ENCODE results near the gene C15orf40.

Gene C15orf40

DNA sequence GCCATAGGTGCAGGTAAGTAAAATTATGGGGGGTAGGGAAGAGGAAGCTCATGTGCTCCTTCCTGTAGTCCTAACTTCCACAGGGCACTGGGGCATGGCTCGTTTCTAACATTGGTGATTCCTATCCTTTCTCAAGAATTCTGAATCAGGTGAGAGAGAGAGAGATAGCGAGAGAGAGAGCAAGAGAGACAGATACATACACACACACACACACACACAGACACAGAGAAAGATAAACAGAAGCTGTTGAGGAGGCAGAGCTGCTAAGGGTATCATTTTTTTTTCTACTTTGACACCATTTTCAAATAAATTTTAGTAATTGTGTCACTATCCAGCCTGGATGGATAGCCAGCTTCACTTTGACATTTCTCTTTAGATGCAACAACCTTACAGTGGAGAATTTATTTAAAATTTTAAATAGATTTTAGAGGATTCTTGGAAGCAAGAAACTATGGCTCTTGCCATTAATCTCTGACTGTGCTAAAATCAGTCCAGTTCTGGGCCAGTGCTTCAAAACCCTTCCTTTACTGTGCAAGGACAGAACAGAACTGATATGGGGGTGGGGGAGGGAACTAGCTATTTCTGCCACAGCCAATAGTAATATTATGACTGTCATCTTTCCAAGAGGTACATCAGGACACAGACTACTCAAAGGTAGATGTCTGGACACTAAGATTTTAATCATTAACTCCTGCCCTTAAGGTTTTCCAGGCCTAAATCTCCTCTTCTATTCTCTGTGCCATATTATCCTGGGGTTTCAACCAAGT, 40.0 kb downstream of the C15orf40 start:
- Histone ChIP-seq H3K27ac (ENCODE audit: low read depth, low read length, severe bottlenecking) (no peak overlapping the region), H3K4me3 (ENCODE audit: extremely low read depth, insufficient read depth, low read length, poor library complexity, severe bottlenecking) (no peak overlapping the region), H3K4me1 (ENCODE audit: control insufficient read depth, insufficient read depth, low read length, poor library complexity, severe bottlenecking) (no peaks in the 10 kb centered on the region), H3K9me3 (ENCODE audit: control insufficient read depth, low read length) (no peaks in the 10 kb centered on the region), H3K36me3 (ENCODE audit: control insufficient read depth, insufficient read depth, low read length) (no peaks in the 10 kb centered on the region)
- no CpG with 5 or more reads among the region's 2 CpGs for WGBS, 2 experiments (ENCODE audit: insufficient coverage in 2 of 2)

DNA sequence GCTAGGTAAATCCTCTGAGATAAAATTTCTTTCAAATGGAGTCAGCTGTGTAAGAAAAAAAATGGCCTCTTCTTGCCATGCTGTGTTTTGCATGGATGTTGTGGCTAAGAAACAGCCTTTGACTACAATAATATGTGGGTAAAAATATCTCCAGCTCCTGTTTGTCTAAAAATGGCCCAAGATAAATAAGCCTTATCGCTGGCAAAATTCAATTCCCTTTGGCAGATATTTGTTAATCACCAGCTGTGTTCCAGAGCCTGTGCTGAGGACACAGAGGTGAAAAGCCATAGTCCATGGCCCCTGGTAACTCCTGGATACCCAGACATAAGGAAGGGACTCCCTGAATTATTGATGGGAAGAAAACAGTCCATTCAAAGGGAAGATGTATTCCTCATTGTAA, 40.7 kb downstream of the C15orf40 start:
- H3K36me3 ChIP-seq (ENCODE audit: control insufficient read depth, insufficient read depth, low read length) = no peaks in the 10 kb centered on the region
- 100% methylated on average over 1 of the region's 1 CpG for WGBS, 2 experiments (ENCODE audit: insufficient coverage in 2 of 2)
- H3K9me3 ChIP-seq (ENCODE audit: control insufficient read depth, low read length) = no peaks in the 10 kb centered on the region

DNA sequence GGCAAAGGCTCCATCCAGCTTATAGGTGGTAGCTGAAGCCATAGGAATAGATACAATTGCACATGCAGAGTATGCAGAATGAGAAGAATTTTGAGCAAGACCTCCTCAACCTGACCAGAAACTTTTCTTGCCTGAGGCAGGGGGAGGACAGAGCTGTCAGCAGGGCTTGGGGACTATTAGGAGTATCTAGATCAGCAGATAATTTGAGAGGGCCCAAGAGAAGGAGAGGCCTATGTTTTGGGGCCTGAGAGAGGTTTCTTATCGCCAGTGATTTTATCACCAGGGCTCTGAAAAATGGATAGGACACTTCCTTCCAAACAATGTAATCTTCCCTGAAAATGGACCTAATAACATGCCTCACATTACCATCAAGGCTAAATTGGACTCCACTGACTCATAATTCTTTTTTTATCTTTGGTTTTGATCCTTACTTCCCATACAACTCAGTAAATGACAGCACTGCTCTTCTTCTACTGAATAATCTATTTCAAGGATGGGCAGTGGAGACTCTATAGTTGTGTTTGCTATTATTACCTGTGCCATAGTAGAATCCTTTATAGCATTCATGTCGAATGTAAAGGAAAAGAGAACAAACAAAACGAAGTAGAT, 41.3 kb downstream of the C15orf40 start:
- Histone ChIP-seq H3K4me1 (ENCODE audit: control insufficient read depth, insufficient read depth, low read length, poor library complexity, severe bottlenecking) (no peaks in the 10 kb centered on the region), H3K9me3 (ENCODE audit: control insufficient read depth, low read length) (no peaks in the 10 kb centered on the region), H3K27ac (ENCODE audit: low read depth, low read length, severe bottlenecking) (no peak overlapping the region), H3K36me3 (ENCODE audit: control insufficient read depth, insufficient read depth, low read length) (no peaks in the 10 kb centered on the region), H3K4me3 (ENCODE audit: extremely low read depth, insufficient read depth, low read length, poor library complexity, severe bottlenecking) (no peak overlapping the region)
- WGBS, 2 experiments (ENCODE audit: insufficient coverage in 2 of 2) = 73 to 81% methylated on average over 2 to 3 of the region's 3 CpGs

More for the DNA sequence above, 40.7 kb downstream of the C15orf40 start:
- no peak overlapping the region for H3K4me3 ChIP-seq (ENCODE audit: extremely low read depth, insufficient read depth, low read length, poor library complexity, severe bottlenecking)
- H3K27ac ChIP-seq (ENCODE audit: low read depth, low read length, severe bottlenecking) = no peak overlapping the region
- no peaks in the 10 kb centered on the region for H3K4me1 ChIP-seq (ENCODE audit: control insufficient read depth, insufficient read depth, low read length, poor library complexity, severe bottlenecking)

DNA sequence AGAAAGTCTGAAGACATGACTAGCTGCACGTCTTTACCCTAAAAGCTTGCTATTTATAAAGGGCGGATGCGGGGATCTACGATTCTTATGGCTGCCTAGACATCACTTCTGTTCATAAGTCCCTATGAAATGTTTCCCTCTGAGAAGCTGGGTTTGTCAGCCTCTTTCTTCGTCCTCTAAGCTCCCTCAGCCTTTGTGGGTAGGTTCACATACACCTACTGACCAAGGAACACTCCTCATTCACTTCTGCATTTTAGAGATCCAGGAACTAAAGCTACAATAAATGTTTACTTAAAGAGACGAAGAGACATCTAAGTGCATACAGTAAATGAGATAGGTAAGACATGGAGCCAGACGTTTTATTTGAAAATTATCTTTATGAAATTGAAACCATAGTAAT, 42.1 kb downstream of the C15orf40 start:
- WGBS, 2 experiments (ENCODE audit: insufficient coverage in 2 of 2) = 89% methylated on average over 5 of the region's 7 CpGs
- Histone ChIP-seq H3K4me1 (ENCODE audit: control insufficient read depth, insufficient read depth, low read length, poor library complexity, severe bottlenecking) (no peaks in the 10 kb centered on the region), H3K36me3 (ENCODE audit: control insufficient read depth, insufficient read depth, low read length) (no peaks in the 10 kb centered on the region), H3K9me3 (ENCODE audit: control insufficient read depth, low read length) (no peaks in the 10 kb centered on the region), H3K4me3 (ENCODE audit: extremely low read depth, insufficient read depth, low read length, poor library complexity, severe bottlenecking) (no peak overlapping the region), H3K27ac (ENCODE audit: low read depth, low read length, severe bottlenecking) (no peak overlapping the region)

DNA sequence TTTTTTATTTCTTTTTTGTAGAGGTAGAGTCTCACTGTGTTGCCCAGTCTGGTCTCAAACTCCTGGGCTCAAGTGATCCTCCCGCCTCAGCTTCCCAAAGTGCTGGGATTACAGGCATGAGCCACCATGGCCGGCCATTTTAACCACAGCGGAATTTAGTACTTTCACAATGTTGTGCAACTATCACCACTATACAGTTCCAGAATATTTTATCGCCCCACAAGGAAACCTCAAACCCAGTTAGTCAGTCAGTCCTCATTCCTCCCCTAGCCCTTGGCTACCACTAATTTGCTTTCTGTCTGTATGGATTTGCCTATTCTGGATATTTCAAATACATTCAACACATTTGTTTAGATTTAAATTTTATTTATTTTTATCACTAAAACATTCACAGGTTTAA, 43.4 kb downstream of the C15orf40 start:
- 87 to 94% methylated on average over 3 to 4 of the region's 4 CpGs for WGBS, 2 experiments (ENCODE audit: insufficient coverage in 2 of 2)
- no peak overlapping the region for H3K4me3 ChIP-seq (ENCODE audit: extremely low read depth, insufficient read depth, low read length, poor library complexity, severe bottlenecking)
- H3K27ac ChIP-seq (ENCODE audit: low read depth, low read length, severe bottlenecking) = no peak overlapping the region
- H3K36me3 ChIP-seq (ENCODE audit: control insufficient read depth, insufficient read depth, low read length) = no peaks in the 10 kb centered on the region
- H3K9me3 ChIP-seq (ENCODE audit: control insufficient read depth, low read length) = no peaks in the 10 kb centered on the region
- H3K4me1 ChIP-seq (ENCODE audit: control insufficient read depth, insufficient read depth, low read length, poor library complexity, severe bottlenecking) = no peaks in the 10 kb centered on the region

DNA sequence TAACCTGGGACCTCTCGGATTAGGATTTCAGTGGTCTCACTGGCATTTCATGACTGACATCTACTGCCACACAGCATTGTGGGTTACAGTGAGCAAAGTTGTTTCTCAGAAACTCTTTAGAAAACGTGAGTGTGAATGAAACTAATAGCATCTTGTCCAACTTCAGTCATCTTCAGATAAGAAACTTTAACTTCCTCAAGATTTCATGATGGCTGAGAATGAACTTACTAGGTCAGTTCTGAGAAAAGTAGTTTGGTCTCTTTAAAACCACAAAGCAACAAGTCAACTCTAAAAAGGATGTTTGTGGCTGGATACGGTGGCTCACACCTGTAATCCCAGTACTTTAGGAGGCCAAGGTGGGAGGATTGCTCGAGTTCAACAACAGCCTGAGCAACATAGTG, 44.8 kb downstream of the C15orf40 start:
- H3K9me3 ChIP-seq (ENCODE audit: control insufficient read depth, low read length) = no peaks in the 10 kb centered on the region
- whole genome bisulfite sequencing, 2 experiments (ENCODE audit: insufficient coverage in 2 of 2) = 84 to 96% methylated on average over 3 of the region's 4 CpGs
- H3K36me3 ChIP-seq (ENCODE audit: control insufficient read depth, insufficient read depth, low read length) = no peaks in the 10 kb centered on the region
- no peak overlapping the region for H3K4me3 ChIP-seq (ENCODE audit: extremely low read depth, insufficient read depth, low read length, poor library complexity, severe bottlenecking)
- no peak overlapping the region for H3K27ac ChIP-seq (ENCODE audit: low read depth, low read length, severe bottlenecking)
- no peaks in the 10 kb centered on the region for H3K4me1 ChIP-seq (ENCODE audit: control insufficient read depth, insufficient read depth, low read length, poor library complexity, severe bottlenecking)

DNA sequence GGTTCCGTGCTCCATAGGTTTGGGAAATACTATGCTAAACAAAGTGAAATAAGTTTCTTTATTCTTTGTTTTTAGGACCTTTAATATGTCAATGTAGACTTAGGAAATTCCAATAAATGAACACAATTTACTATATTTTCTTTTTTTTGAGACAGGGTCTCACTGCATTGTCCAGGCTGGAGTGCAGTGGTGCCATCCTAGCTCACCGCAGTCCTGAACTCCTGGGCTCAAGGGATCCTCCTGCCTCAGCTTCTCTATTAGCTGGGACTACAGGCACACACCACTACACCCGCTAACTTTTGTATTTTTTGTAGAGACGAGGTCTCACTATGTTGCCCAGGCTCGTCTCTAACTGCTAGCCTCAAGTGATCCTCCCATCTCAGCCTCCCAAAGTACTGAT, 46.5 kb downstream of the C15orf40 start:
- Histone ChIP-seq H3K36me3 (ENCODE audit: control insufficient read depth, insufficient read depth, low read length) (no peaks in the 10 kb centered on the region), H3K27ac (ENCODE audit: low read depth, low read length, severe bottlenecking) (no peak overlapping the region), H3K4me1 (ENCODE audit: control insufficient read depth, insufficient read depth, low read length, poor library complexity, severe bottlenecking) (no peaks in the 10 kb centered on the region), H3K4me3 (ENCODE audit: extremely low read depth, insufficient read depth, low read length, poor library complexity, severe bottlenecking) (no peak overlapping the region), H3K9me3 (ENCODE audit: control insufficient read depth, low read length) (no peaks in the 10 kb centered on the region)
- 94 to 100% methylated on average over 1 to 4 of the region's 5 CpGs for WGBS, 2 experiments (ENCODE audit: insufficient coverage in 2 of 2)

DNA sequence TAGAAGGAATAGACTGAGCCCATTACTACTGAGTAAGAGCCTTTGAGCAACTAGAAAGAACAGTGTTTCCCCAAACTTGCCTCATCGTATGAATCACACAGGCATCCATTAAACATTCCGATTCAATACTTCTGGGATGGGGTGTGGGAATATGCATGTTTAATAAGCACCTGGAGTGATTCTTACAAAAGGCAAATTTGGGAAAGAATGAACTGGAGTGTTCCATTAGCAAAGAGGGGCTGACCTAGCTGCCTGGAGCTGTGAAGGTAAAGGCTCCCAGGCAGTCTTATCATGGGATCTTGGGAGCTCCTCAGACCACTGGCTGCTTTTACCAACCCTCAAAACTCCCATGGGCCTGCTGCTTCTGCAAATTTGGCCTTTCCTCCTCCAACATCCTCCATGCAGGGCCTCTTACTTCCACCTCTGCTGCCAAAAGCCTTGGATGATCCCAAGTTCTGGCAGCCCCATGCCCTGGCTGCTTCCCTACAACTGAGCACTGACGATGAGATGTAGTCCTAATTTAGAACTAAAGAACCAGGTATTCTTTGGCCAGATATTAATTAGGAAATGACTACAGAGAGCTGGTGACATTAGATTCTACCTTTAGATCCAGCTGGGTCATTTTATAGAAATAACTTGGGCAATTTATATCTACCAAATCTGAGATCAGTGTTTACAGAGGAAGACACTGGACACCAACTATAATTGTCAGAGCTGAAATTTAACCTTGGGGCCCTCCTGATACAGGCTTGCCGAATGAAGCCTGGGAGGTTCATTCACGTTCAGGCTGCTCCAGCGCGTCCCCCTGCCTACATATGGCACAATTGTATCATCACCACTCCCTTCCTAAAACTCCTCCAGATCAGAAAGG, 47.7 kb downstream of the C15orf40 start:
- Histone ChIP-seq H3K4me3 (ENCODE audit: extremely low read depth, insufficient read depth, low read length, poor library complexity, severe bottlenecking) (no peak overlapping the region), H3K27ac (ENCODE audit: low read depth, low read length, severe bottlenecking) (no peak overlapping the region), H3K9me3 (ENCODE audit: control insufficient read depth, low read length) (no peaks in the 10 kb centered on the region), H3K4me1 (ENCODE audit: control insufficient read depth, insufficient read depth, low read length, poor library complexity, severe bottlenecking) (no peaks in the 10 kb centered on the region), H3K36me3 (ENCODE audit: control insufficient read depth, insufficient read depth, low read length) (no peaks in the 10 kb centered on the region)
- 93 to 100% methylated on average over 3 to 4 of the region's 7 CpGs for WGBS, 2 experiments (ENCODE audit: insufficient coverage in 2 of 2)

DNA sequence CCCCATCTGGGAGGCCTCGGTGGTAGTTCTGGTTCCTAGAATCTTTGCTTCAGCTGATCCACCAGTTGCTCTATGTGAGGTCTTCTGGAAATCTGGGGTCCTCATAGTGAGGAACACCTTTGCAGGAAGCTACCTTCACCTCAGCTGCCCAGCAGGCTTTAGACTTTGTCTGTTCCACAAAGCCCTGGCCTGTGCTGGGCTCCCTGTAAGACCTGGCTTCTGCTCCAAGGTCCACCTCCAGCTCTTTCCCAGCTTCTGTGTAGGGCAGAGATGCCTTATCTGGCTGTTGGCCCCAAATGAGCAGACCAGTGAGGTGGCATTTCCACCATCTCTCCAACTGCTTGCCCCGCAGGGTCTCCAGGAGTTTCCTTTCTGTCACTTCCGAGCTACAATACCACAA, 50.7 kb downstream of the C15orf40 start:
- H3K9me3 ChIP-seq (ENCODE audit: control insufficient read depth, low read length) = no peaks in the 10 kb centered on the region
- WGBS, 2 experiments (ENCODE audit: insufficient coverage in 2 of 2) = 97 to 100% methylated on average over 2 to 3 of the region's 3 CpGs
- no peak overlapping the region for H3K4me3 ChIP-seq (ENCODE audit: extremely low read depth, insufficient read depth, low read length, poor library complexity, severe bottlenecking)
- no peak overlapping the region for H3K27ac ChIP-seq (ENCODE audit: low read depth, low read length, severe bottlenecking)
- no peaks in the 10 kb centered on the region for H3K36me3 ChIP-seq (ENCODE audit: control insufficient read depth, insufficient read depth, low read length)
- no peaks in the 10 kb centered on the region for H3K4me1 ChIP-seq (ENCODE audit: control insufficient read depth, insufficient read depth, low read length, poor library complexity, severe bottlenecking)

DNA sequence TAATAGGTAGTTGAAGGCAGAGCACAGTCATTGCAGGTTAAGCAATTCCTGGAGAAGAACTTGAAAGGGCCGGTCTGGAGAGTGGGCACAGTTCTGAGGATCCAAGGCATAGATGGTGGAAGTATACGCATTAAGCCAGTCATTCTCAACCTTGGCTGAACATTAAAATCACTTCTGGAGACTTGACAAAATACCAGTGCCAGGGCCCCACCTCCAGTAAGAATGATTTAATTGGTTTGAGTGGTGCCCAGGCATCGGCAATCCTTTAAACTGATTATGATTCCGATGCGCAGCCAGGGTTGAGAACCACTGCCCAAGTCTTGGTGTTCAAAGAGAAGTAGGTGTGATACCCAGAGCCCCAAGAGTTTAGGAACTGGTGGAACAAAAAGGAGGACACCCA, 52.0 kb downstream of the C15orf40 start:
- H3K36me3 ChIP-seq (ENCODE audit: control insufficient read depth, insufficient read depth, low read length) = no peaks in the 10 kb centered on the region
- no peak overlapping the region for H3K4me3 ChIP-seq (ENCODE audit: extremely low read depth, insufficient read depth, low read length, poor library complexity, severe bottlenecking)
- H3K9me3 ChIP-seq (ENCODE audit: control insufficient read depth, low read length) = no peaks in the 10 kb centered on the region
- no peak overlapping the region for H3K27ac ChIP-seq (ENCODE audit: low read depth, low read length, severe bottlenecking)
- 88 to 96% methylated on average over 5 of the region's 5 CpGs for WGBS, 2 experiments (ENCODE audit: insufficient coverage in 2 of 2)
- no peaks in the 10 kb centered on the region for H3K4me1 ChIP-seq (ENCODE audit: control insufficient read depth, insufficient read depth, low read length, poor library complexity, severe bottlenecking)

Measured in mesodermal cell (in vitro differentiated cells).